ENCODE results near the gene ZNF280C.

DNA sequence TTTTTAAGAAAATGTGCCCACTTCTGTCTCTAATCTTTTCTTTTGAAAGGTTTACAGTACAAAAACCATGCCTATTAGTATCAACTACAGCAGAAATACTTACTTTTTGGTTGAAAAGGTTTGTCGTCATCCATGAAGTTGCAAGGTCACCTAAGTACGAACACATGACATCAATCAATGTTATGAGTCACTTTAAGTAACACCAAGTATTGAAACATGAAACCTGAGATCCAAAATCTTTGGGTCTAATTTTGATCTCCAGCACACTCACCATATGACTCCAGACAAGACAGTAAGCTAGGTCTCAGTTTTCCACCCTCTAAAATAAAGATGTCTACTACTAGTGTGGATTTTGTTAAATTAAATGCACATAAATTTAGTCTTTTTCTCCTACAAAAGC lies 8.4 kb downstream of the ZNF280C start:
- TF ChIP-seq, protein P1, sequence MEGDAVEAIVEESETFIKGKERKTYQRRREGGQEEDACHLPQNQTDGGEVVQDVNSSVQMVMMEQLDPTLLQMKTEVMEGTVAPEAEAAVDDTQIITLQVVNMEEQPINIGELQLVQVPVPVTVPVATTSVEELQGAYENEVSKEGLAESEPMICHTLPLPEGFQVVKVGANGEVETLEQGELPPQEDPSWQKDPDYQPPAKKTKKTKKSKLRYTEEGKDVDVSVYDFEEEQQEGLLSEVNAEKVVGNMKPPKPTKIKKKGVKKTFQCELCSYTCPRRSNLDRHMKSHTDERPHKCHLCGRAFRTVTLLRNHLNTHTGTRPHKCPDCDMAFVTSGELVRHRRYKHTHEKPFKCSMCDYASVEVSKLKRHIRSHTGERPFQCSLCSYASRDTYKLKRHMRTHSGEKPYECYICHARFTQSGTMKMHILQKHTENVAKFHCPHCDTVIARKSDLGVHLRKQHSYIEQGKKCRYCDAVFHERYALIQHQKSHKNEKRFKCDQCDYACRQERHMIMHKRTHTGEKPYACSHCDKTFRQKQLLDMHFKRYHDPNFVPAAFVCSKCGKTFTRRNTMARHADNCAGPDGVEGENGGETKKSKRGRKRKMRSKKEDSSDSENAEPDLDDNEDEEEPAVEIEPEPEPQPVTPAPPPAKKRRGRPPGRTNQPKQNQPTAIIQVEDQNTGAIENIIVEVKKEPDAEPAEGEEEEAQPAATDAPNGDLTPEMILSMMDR (conservative IDR thresholded peaks at IDR 0.05): no peak
- TF ChIP-seq EZH2 (IDR thresholded peaks at IDR 0.05; ENCODE audit: low read depth): no peak

Data from PC-9 (cell line).